ENCODE data around the gene KPTN.

KPTN gene

GRCh38 chr19:47435883-47436417, 48.1 kb downstream of the KPTN start:
- no peak for DNase-seq (ENCODE audit: low read depth in 2 of 2)

GRCh38 chr19:47435196-47435595, 48.8 kb downstream of the KPTN start:
- DNase-seq (ENCODE audit: low read depth in 2 of 2) = no peak

- no peak for DNase-seq (ENCODE audit: low read depth in 2 of 2)
These were observed 49.9 kb downstream of the KPTN start for GRCh38 chr19:47434088-47434487.

- no peak for DNase-seq (ENCODE audit: low read depth in 2 of 2)
These were observed 50.9 kb downstream of the KPTN start for GRCh38 chr19:47433121-47433520.

- DNase-seq (ENCODE audit: low read depth in 2 of 2) = no peak
These were observed 51.5 kb downstream of the KPTN start for GRCh38 chr19:47432499-47432898.

- no peak for DNase-seq (ENCODE audit: low read depth in 2 of 2)
These were observed 51.9 kb downstream of the KPTN start for GRCh38 chr19:47432091-47432490.

GRCh38 chr19:47430041-47430802, 53.8 kb downstream of the KPTN start:
- no peak for DNase-seq (ENCODE audit: low read depth in 2 of 2)

GRCh38 chr19:47429140-47429793, 54.8 kb downstream of the KPTN start:
- DNase-seq (ENCODE audit: low read depth in 2 of 2) = no peak

GRCh38 chr19:47428177-47428894, 55.7 kb downstream of the KPTN start:
- DNase-seq (ENCODE audit: low read depth in 2 of 2) = peak; percentile 67 to 84

- peak; percentile 39 to 69 for DNase-seq (ENCODE audit: low read depth in 2 of 2)
These were observed 56.5 kb downstream of the KPTN start for GRCh38 chr19:47427241-47428176.

Data from stimulated activated CD4-positive, alpha-beta T cell treated with anti-CD3 and anti-CD28 coated beads, Interleukin-12 subunit alpha, Interleukin-12 subunit beta, amount 100 ng/mL, for 24 hours (primary cell).